AG08396 (cell line): ENCODE results near the gene ADGRL3.
"Not testable (repeated sequence)": the region's sequence is repeated elsewhere in the genome, so short reads cannot be mapped to it uniquely, and the experiment has no call there.

Source experiments
- DNase-seq: peaks from one replicate; pipeline ENCODE4 v3.0.0; 2012; ENCODE audit warnings: low spot score, mixed read lengths

ADGRL3 gene

GRCh38 chr4:61356696-61357095 lies 156.6 kb downstream of the ADGRL3 start:
- DNase-seq = no peak

DNA sequence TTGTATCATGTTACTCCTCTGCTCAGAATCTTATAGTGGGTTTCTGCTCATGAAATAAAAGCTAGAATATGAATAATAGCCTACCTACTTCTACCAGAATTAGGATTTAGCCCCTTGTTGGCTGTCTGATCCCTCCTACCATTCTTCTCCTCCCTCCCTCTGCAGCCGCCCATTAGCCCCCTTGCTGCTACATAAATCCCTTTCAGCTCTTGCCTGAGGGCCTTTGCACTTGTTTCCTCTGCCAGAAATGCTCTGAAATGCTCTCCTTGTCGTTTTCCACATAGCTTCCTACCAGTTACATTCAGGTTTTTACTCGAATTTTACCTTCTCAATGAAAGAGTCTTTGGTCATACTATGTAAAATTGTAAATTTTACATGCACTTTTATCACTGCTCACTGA lies 159.2 kb downstream of the ADGRL3 start:
- no peak for DNase-seq

GRCh38 chr4:61372817-61373216 lies 172.7 kb downstream of the ADGRL3 start:
- DNase-seq = not testable (repeated sequence)

- DNase-seq = no peak
These were observed 173.8 kb downstream of the ADGRL3 start for GRCh38 chr4:61373901-61374440.

DNA sequence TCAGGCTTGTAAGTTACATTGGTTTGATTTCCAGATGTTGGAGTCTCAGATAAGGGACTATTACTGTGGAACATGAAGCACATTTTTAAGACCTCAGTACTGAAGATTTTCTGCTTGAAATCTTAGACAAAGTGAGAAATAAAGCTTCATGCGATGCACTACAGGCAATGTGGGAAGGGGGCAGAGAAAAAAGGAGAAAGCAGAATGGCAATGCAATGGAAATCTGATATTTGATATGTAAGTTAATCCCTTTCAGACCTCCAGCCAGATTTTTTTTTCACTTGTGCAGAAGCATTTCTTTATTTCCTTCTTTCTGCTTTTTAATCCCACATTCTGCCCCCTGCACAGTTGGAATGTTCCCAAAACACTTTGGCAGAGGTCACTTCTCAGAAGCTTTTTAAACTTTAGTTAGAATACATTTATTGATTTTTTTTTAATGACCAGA lies 174.3 kb downstream of the ADGRL3 start:
- no peak for DNase-seq

GRCh38 chr4:61375301-61375700 lies 175.2 kb downstream of the ADGRL3 start:
- DNase-seq = no peak

DNA sequence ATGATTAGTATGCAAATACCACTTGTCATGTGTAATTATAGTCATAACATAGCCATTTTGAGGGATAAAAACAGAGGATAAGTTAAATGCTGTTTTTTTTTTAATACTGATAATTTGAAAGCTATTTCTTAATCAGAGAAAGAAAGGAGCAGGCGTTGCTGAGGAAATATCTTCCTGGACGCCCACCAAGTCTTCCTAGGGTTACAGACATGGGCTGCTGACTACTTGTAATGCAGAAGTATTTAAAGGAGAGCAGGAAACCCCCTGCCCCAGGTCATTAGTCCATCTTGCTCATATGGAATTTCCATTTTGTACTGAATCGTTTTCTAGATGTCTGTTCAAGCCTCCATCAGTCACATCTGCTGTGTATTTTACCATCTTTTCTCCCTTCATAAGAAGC lies 176.2 kb downstream of the ADGRL3 start:
- no peak for DNase-seq

DNA sequence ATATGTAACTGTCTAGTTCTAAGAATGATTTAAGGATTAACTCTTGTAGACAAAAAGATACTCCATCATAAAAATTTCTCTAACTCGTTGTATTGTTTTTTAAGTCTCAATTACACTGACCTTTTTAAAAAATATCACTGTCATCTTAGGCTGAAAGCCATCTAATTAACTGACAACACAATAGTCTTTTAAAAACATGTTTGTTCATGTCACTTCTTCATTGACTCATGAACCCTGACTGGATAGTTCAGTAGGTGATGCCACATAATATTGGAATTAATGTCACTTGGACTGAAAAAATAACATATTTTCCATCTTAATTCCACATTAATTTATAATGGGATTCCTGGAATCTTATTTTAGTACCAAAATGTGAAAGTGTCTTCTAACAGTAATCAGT lies 179.3 kb downstream of the ADGRL3 start:
- no peak for DNase-seq

DNA sequence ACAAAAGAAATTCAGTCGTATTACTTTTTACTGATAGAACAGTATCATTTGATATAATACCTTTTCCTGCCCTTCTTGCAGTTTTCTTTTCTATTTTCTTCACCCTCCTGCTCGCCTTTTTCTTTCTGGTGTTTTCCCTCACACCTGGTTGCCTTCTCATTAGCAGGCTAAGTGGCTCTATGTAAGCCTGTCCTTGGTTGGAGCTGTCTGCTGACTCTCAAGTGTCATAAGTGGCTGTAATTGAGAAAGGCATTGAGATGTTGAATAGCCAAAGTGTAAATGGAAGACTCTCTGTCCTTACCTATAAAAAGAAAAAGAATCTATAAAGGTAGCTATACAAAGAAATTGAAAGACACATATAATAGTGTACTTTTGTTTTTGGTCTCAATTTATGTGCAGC lies 180.7 kb downstream of the ADGRL3 start:
- no peak for DNase-seq

GRCh38 chr4:61385256-61385655 lies 185.1 kb downstream of the ADGRL3 start:
- DNase-seq = no peak

DNA sequence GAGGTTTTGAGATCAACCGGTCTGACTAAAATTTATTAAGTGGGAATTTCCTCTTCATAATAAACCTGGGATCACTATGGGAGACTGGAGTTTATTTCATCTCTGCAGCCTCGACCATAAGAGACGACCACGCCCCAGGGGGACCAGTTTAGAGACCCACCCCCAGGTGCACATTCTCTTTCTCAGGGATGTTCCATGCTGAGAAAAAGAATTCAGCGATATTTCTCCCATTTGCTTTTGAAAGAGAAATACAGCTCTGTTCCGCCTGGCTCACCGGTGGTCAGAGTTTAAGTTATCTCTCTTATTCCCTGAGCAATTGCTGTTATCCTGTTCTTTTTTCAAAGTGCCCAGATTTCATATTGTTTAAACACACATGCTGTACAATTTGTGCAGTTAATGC lies 187.2 kb downstream of the ADGRL3 start:
- DNase-seq = not testable (repeated sequence)

DNA sequence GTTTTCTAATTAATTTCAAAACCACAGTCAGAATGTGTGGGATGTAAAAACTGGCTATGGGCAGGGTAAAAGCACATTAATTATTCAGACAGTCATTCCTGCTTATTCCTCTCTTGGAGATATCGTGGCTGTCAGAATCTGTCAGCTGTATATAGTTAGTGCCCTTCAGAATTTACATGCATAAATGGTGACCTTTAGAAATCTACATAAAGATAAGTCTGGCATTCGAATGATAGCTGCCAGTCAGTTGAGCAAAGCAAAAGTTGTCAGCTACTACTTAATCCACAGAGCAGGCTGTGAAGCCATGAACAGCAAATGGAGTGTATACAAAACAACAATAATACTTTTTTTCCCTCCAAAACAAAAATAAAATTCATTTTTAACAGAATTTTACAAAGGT lies 189.5 kb downstream of the ADGRL3 start:
- no peak for DNase-seq

- no peak for DNase-seq
These were observed 195.6 kb downstream of the ADGRL3 start for GRCh38 chr4:61395754-61396153.

GRCh38 chr4:61397174-61397573 lies 197.0 kb downstream of the ADGRL3 start:
- no peak for DNase-seq

- DNase-seq = no peak
These were observed 200.4 kb downstream of the ADGRL3 start for GRCh38 chr4:61400439-61401038.

DNA sequence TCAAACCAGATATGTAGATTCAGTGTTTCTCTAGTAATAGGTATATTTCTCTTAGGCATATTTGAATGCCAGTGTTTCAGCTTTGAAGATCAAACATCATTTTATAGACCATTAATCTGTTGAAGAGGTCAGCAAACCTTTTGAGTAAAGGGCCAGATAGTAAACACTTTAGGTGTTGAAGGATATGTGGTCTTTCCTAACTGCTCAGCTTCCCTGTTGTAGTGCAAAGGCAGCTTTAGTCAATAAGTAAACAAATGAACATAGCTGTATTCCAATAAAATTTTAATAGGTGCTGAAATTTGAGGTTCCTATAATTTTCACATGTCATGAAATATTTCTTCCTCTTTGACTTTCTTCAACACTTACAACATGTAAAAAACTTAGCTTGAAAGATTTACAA lies 201.6 kb downstream of the ADGRL3 start:
- no peak for DNase-seq

GRCh38 chr4:61405307-61405706 lies 205.2 kb downstream of the ADGRL3 start:
- no peak for DNase-seq

GRCh38 chr4:61406677-61407076 lies 206.6 kb downstream of the ADGRL3 start:
- DNase-seq = no peak

GRCh38 chr4:61407642-61408618 lies 207.8 kb downstream of the ADGRL3 start:
- no peak for DNase-seq

GRCh38 chr4:61408861-61409260 lies 208.7 kb downstream of the ADGRL3 start:
- no peak for DNase-seq

DNA sequence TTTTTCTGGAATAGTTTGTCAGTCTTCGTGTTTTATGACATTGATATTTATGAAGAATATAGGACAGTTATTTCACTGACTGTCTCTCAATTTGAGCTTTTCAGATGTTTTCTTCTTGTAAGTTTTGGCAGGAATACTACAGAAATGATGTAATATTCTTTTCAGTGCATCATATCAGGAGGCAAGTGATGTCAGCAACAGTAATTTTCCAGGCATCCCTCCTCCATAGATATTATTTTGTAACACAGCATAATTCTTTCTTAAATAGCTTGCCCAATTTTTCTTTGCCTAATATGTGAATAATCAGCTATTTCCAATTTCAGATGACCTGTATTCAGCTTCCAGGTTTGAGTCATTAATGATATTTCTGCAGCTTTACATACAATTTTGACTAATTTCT lies 211.1 kb downstream of the ADGRL3 start:
- DNase-seq = no peak

- DNase-seq = no peak
These were observed 225.2 kb downstream of the ADGRL3 start for GRCh38 chr4:61425315-61425714.

DNA sequence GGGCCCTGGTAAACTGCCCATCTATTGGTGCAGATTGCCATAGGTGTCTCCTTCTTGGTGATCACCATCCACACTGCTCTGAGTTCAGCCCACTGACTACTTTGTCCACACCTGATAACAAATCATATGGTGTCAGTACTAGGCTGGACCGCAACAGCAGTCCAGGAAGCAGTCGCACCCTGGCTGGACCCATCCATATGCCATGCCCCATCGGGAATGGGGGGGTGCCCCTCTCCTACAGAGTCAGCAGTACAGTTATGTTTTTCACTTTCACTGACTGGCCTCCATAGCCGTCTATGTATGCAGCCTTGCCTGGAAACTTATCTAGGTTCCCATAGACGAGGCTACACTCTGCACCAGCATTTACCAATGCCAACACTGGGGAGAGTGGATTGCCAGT lies 226.1 kb downstream of the ADGRL3 start:
- no peak for DNase-seq
